Neuronal stem cell (in vitro differentiated cells): ENCODE results near the gene NFKBIZ.

Experiments
- DNase-seq: peaks from one replicate; pipeline ENCODE4 v3.0.0-alpha.2; 2013; ENCODE audit warnings: low spot score
- H2AFZ ChIP-seq: one replicate; pipeline ENCODE4 v1.6.1; 2013; ENCODE audit warnings: mild to moderate bottlenecking, low read length, inconsistent platforms
- H2AK5ac ChIP-seq: 2 replicates; pipeline ENCODE4 v1.6.1; 2013; ENCODE audit warnings: low read depth, mild to moderate bottlenecking, inconsistent platforms, low read length, moderate library complexity, mixed read lengths
- H2BK120ac ChIP-seq: 2 replicates; pipeline ENCODE4 v1.6.1; 2013; ENCODE audit warnings: low read depth, mild to moderate bottlenecking, inconsistent platforms, low read length, moderate library complexity, mixed read lengths
- H2BK12ac ChIP-seq: one replicate; pipeline ENCODE4 v1.6.1; 2013; ENCODE audit warnings: low read length, inconsistent platforms
- H2BK15ac ChIP-seq: 2 replicates; pipeline ENCODE4 v1.6.1; 2013; ENCODE audit warnings: mild to moderate bottlenecking, low read length, inconsistent platforms, mixed read lengths
- H2BK5ac ChIP-seq: one replicate; pipeline ENCODE4 v1.6.1; 2013; ENCODE audit warnings: inconsistent platforms, mild to moderate bottlenecking, low read length, moderate library complexity
- H3K14ac ChIP-seq: one replicate; pipeline ENCODE4 v1.6.1; 2013; ENCODE audit warnings: low read length, inconsistent platforms
- H3K18ac ChIP-seq: 2 replicates; pipeline ENCODE4 v1.6.1; 2013; ENCODE audit warnings: low read length, inconsistent platforms
- H3K23ac ChIP-seq: 2 replicates; pipeline ENCODE4 v1.6.1; 2013; ENCODE audit warnings: low read depth, mild to moderate bottlenecking, mixed read lengths, low read length, inconsistent platforms; ENCODE audit not compliant: poor library complexity
- H3K27ac ChIP-seq: replicated peaks from 3 replicates; pipeline ENCODE4 v1.5.1; 2013; ENCODE audit warnings: low read length, inconsistent platforms
- H3K27me3 ChIP-seq, 3 experiments: 2 replicates each; pipeline ENCODE4 v1.6.1; 2013; ENCODE audit warnings: low read length in 3 of 3, mild to moderate bottlenecking in 2 of 3, inconsistent platforms in 1 of 3, low read depth in 1 of 3, mixed read lengths in 1 of 3, moderate library complexity in 1 of 3; ENCODE audit not compliant: control insufficient read depth in 3 of 3, insufficient read depth in 3 of 3
- H3K36me3 ChIP-seq, 2 donors: replicated peaks in 1 of 2; 2 replicates each; pipeline ENCODE4 v1.6.1; 2013; ENCODE audit warnings: low read length in 2 of 2; ENCODE audit not compliant: control insufficient read depth in 2 of 2, insufficient read depth in 2 of 2
- H3K4ac ChIP-seq: 2 replicates; pipeline ENCODE4 v1.6.1; 2013; ENCODE audit warnings: inconsistent platforms, mild to moderate bottlenecking, low read length, moderate library complexity
- H3K4me1 ChIP-seq, 2 donors: 1 replicate in 1 of 2; 2 replicates in 1 of 2; pipeline ENCODE4 v1.6.1; 2013; ENCODE audit warnings: low read length in 2 of 2, low read depth in 1 of 2; ENCODE audit not compliant: control insufficient read depth in 2 of 2, insufficient read depth in 1 of 2
- H3K4me2 ChIP-seq: one replicate; pipeline ENCODE4 v1.6.1; 2013; ENCODE audit warnings: mild to moderate bottlenecking, low read length, inconsistent platforms; ENCODE audit not compliant: insufficient read depth, poor library complexity, severe bottlenecking
- H3K4me3 ChIP-seq, 2 donors: 2 replicates each; pipeline ENCODE4 v1.5.1; 2013; ENCODE audit warnings: low read length in 2 of 2, mild to moderate bottlenecking in 2 of 2, inconsistent platforms in 1 of 2, moderate library complexity in 1 of 2
- H3K79me1 ChIP-seq: one replicate; pipeline ENCODE4 v1.6.1; 2013; ENCODE audit warnings: low read depth, mild to moderate bottlenecking, inconsistent platforms, low read length, moderate library complexity
- H3K9ac ChIP-seq: one replicate; pipeline ENCODE4 v1.6.1; 2013; ENCODE audit warnings: mild to moderate bottlenecking, low read depth, low read length, inconsistent platforms; ENCODE audit not compliant: poor library complexity
- H3K9me3 ChIP-seq, 2 donors: replicated peaks in 1 of 2; 2 replicates each; pipeline versions ENCODE3 to v1.6.1; 2013; ENCODE audit warnings: low read length in 2 of 2, mild to moderate bottlenecking in 2 of 2, inconsistent platforms in 1 of 2, low read depth in 1 of 2, mixed read lengths in 1 of 2, moderate library complexity in 1 of 2; ENCODE audit not compliant: control insufficient read depth in 2 of 2, insufficient read depth in 1 of 2
- H4K8ac ChIP-seq: one replicate; pipeline ENCODE4 v1.6.1; 2013; ENCODE audit warnings: low read depth, mild to moderate bottlenecking, inconsistent platforms, low read length, moderate library complexity
- H4K91ac ChIP-seq: one replicate; pipeline ENCODE4 v1.6.1; 2013; ENCODE audit warnings: low read length, low read depth, mild to moderate bottlenecking, inconsistent platforms; ENCODE audit not compliant: poor library complexity
- WGBS, 2 donors: extraction: QIAGEN DNeasy Blood & Tissue Kit; methylation state at CpG; one replicate each; pipeline ENCODE4 v1.1.7; 2013; ENCODE audit warnings: missing lambda C conversion rate in 2 of 2, mixed read lengths in 1 of 2; ENCODE audit not compliant: insufficient read length in 2 of 2, insufficient replicate concordance in 1 of 2; ENCODE audit errors: extremely low coverage in 2 of 2; 5-methylcytosine and 5-hydroxymethylcytosine counted together

NFKBIZ gene

DNA sequence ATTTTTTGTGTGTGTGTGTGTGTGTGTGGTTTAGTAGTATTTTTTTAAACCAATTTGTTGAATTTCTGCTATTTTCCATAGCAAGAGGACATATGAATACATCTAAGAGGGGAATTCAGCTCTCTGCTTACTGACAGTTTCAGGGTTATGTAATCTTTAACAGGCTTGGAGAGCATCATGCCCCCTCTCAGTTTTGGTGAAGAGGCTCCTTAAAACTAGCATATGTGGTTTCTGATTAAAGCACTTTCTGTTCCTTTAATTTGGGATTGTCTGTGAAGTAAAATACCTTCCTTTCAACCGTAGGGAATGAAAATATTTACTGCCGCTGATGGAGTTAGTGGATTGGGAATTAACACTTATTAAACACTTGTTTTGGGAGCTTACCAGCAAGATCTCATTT lies 19.4 kb upstream of the NFKBIZ start:
- Histone ChIP-seq H3K4me2 (no peak overlapping the region), H4K91ac (no peak overlapping the region), H3K79me1 (no peaks in the 10 kb centered on the region), H3K14ac (no peak overlapping the region), H3K27me3 (no peaks in the 10 kb centered on the region), H3K9me3 (no peaks in the 10 kb centered on the region), H2BK15ac (no peak overlapping the region), H3K36me3 (no peaks in the 10 kb centered on the region), H3K27ac (no peak overlapping the region), H3K4me1 (peaks cover 5 to 16% of the 10 kb centered on the region in 2 donors), H4K8ac (no peak overlapping the region), H3K18ac (no peak overlapping the region), H2AK5ac (no peak overlapping the region), H2BK120ac (no peak overlapping the region), H3K9ac (no peak overlapping the region), H3K4me3 (no peak overlapping the region), H3K4ac (no peak overlapping the region), H3K23ac (no peak overlapping the region), H2AFZ (no peak overlapping the region), H2BK5ac (no peak overlapping the region), H2BK12ac (no peak overlapping the region)
- DNase-seq: no peak
- no CpG with 5 or more reads among the region's 2 CpGs for WGBS, 2 donors

DNA sequence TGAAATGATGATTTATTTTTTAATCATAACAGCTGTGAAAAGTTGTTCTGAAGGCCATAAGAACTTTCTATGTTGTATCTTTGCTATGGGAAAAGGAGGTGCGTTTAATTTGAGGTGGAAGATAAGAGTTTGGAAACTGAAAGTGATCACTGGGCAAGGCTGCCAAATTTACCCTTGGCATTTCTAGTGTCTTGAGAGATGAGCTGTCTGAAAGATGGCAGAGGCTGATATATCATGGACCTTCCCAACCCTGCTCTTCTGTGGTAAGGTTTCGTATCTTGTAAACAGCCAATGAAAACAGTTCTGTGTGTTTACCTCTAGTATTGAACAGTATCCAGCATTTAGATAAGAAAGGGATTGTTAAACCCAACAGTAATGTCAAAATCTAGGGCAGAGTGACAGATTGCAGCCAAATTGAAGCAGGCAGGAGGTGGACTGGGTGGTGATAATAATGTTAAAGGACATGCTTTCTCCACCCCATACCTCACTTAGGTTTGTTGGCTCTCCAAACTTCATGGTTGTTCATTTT lies 15.8 kb upstream of the NFKBIZ start:
- Histone ChIP-seq H3K18ac (no peak overlapping the region), H2BK15ac (no peak overlapping the region), H3K4ac (no peak overlapping the region), H2AFZ (no peak overlapping the region), H2BK120ac (no peak overlapping the region), H3K4me3 (no peak overlapping the region), H4K91ac (no peak overlapping the region), H3K4me2 (no peak overlapping the region), H3K79me1 (no peaks in the 10 kb centered on the region), H3K4me1 (peaks cover 5 to 10% of the 10 kb centered on the region in 2 donors), H3K14ac (no peak overlapping the region), H4K8ac (no peak overlapping the region), H2BK12ac (no peak overlapping the region), H3K9ac (no peak overlapping the region), H3K27me3 (no peaks in the 10 kb centered on the region), H3K36me3 (no peaks in the 10 kb centered on the region), H3K27ac (no peak overlapping the region), H3K23ac (no peak overlapping the region), H2BK5ac (no peak overlapping the region), H3K9me3 (no peaks in the 10 kb centered on the region), H2AK5ac (no peak overlapping the region)
- no peak for DNase-seq
- WGBS, 2 donors: no CpG with 5 or more reads among the region's 2 CpGs

DNA sequence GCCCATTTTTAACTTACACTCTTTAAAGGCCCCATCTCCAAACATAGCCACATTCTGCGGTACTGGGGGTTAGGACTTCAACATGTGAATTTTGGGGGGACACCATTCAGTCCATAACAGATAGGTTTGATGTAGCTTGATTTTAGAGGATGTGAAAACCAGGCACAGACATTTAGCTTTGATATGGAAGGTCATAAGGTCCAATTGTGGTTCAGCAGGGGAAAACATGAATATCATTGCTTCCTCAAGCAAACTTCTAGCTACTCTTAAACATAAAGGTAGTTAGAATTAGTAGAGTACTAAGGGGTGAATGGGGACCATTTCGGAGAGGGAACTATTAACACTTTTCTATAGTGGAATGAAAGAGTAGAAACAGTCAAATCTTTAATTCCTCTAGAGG lies 13.6 kb upstream of the NFKBIZ start:
- no peak overlapping the region for H2BK120ac ChIP-seq
- no peak overlapping the region for H2AFZ ChIP-seq
- no peak overlapping the region for H3K23ac ChIP-seq
- no peaks in the 10 kb centered on the region for H3K36me3 ChIP-seq
- H3K4me2 ChIP-seq: no peak overlapping the region
- no peak for DNase-seq
- H3K27ac ChIP-seq: no peak overlapping the region
- H2BK12ac ChIP-seq: no peak overlapping the region
- H3K27me3 ChIP-seq: no peaks in the 10 kb centered on the region
- no peaks in the 10 kb centered on the region for H3K79me1 ChIP-seq
- H2BK15ac ChIP-seq: no peak overlapping the region
- H2AK5ac ChIP-seq: no peak overlapping the region
- no CpG with 5 or more reads among the region's 2 CpGs for WGBS, 2 donors
- H3K4me1 ChIP-seq: no peaks in the 10 kb centered on the region
- no peak overlapping the region for H3K4me3 ChIP-seq
- no peak overlapping the region for H4K8ac ChIP-seq
- no peak overlapping the region for H3K4ac ChIP-seq
- no peak overlapping the region for H4K91ac ChIP-seq
- H2BK5ac ChIP-seq: no peak overlapping the region
- H3K9me3 ChIP-seq: no peaks in the 10 kb centered on the region
- H3K18ac ChIP-seq: no peak overlapping the region
- H3K9ac ChIP-seq: no peak overlapping the region
- H3K14ac ChIP-seq: no peak overlapping the region

GRCh38 chr3:101836160-101836559 lies 13.2 kb upstream of the NFKBIZ start:
- no peak overlapping the region for H2AK5ac ChIP-seq

More at GRCh38 chr3:101836160-101836559, 13.2 kb upstream of the NFKBIZ start:
- no peak overlapping the region for H3K14ac ChIP-seq
- H3K27me3 ChIP-seq: no peaks in the 10 kb centered on the region
- no peak overlapping the region for H3K4me2 ChIP-seq
- no peaks in the 10 kb centered on the region for H3K36me3 ChIP-seq
- H3K23ac ChIP-seq: no peak overlapping the region
- H2BK12ac ChIP-seq: no peak overlapping the region
- H3K4ac ChIP-seq: no peak overlapping the region
- H3K9ac ChIP-seq: no peak overlapping the region
- no peak overlapping the region for H4K8ac ChIP-seq
- no peak overlapping the region for H3K4me3 ChIP-seq
- no peak overlapping the region for H3K27ac ChIP-seq
- no peak overlapping the region for H2BK120ac ChIP-seq
- H3K79me1 ChIP-seq: no peaks in the 10 kb centered on the region
- no peak overlapping the region for H2BK15ac ChIP-seq
- H3K9me3 ChIP-seq: no peaks in the 10 kb centered on the region
- WGBS, 2 donors: no CpG with 5 or more reads among the region's 6 CpGs
- no peak overlapping the region for H3K18ac ChIP-seq
- no peak overlapping the region for H2BK5ac ChIP-seq
- no peak overlapping the region for H4K91ac ChIP-seq
- no peak overlapping the region for H2AFZ ChIP-seq
- no peak for DNase-seq
- H3K4me1 ChIP-seq: no peaks in the 10 kb centered on the region
